PC-3 (cell line): ENCODE data around the gene KRT80. TPM values are rescaled to one million over a fixed set of nuclear protein-coding genes. Genes with fewer than 3 reads are reported as not detected.

Source experiments
- ATAC-seq: fragments of 200-7000 bp; cut with Tn5 transposase; 2 replicates; pipeline ENCODE4 v1.9.1; 2020; ENCODE audit warnings: mild to moderate bottlenecking, moderate library complexity
- BruUV-seq: library from RNA; stranded (reverse); fragments of 400-500 nt; replicated peaks from 2 replicates; lab custom pipeline; 2021; lab: Mats Ljungman, UMichigan
- CTCF ChIA-PET: fragments of 300-600 bp; sonication (Branson Sonifier 250); formaldehyde crosslinking; loops from one replicate; lab custom pipeline; 2022; ENCODE audit warnings: antibody characterized with exemption; lab: Charles Lee
- POLR2A ChIA-PET: fragments of 300-600 bp; sonication (Branson Sonifier 250); formaldehyde crosslinking; loops from one replicate; lab custom pipeline; 2022; ENCODE audit warnings: antibody characterized with exemption; ENCODE audit not compliant: unreplicated experiment; lab: Charles Lee
- DNase-seq: peaks from one replicate; pipeline ENCODE4 v3.0.0-alpha.2; 2015
- H2AFZ ChIP-seq: fragments of 300-600 bp; sonication (generic); 2 replicates; pipeline ENCODE4 v1.6.0; 2016; ENCODE audit warnings: antibody characterized with exemption, low read length
- H3F3A ChIP-seq: fragments of 300-600 bp; sonication (generic); one replicate; pipeline ENCODE4 v1.6.0; 2017; ENCODE audit warnings: antibody characterized with exemption, low read length, control low read depth, mild to moderate bottlenecking; ENCODE audit not compliant: unreplicated experiment
- H3K27ac ChIP-seq: fragments of 300-600 bp; sonication (generic); 2 replicates; pipeline ENCODE4 v1.5.1; 2016; ENCODE audit warnings: mild to moderate bottlenecking, low read length
- H3K27me3 ChIP-seq: fragments of 300-600 bp; sonication (generic); 2 replicates; pipeline ENCODE4 v1.6.1; 2016; ENCODE audit warnings: low read length, mixed read lengths
- H3K36me3 ChIP-seq: fragments of 300-600 bp; sonication (generic); 2 replicates; pipeline ENCODE4 v1.6.1; 2016; ENCODE audit warnings: low read depth, mixed run types, low read length, mixed read lengths
- H3K4me1 ChIP-seq: fragments of 300-600 bp; sonication (generic); 2 replicates; pipeline ENCODE4 v1.5.1; 2016; ENCODE audit warnings: low read length; ENCODE audit not compliant: insufficient read depth
- H3K4me2 ChIP-seq: fragments of 300-600 bp; sonication (generic); 2 replicates; pipeline ENCODE4 v1.6.0; 2016; ENCODE audit warnings: low read length
- H3K4me3 ChIP-seq: fragments of 300-600 bp; sonication (generic); 2 replicates; pipeline ENCODE4 v1.5.1; 2016; ENCODE audit warnings: mild to moderate bottlenecking, low read length, mixed read lengths
- H3K79me2 ChIP-seq: fragments of 300-600 bp; sonication (generic); 2 replicates; pipeline ENCODE4 v1.6.1; 2017; ENCODE audit warnings: low read length, mixed read lengths
- H3K9ac ChIP-seq: fragments of 300-600 bp; sonication (generic); 2 replicates; pipeline ENCODE4 v1.6.0; 2016; ENCODE audit warnings: mild to moderate bottlenecking, low read length
- H3K9me2 ChIP-seq: fragments of 300-600 bp; sonication (generic); replicated peaks from 2 replicates; pipeline ENCODE4 v1.6.1; 2016; ENCODE audit warnings: mixed run types, low read length, mixed read lengths
- H3K9me3 ChIP-seq: fragments of 300-600 bp; sonication (generic); 2 replicates; pipeline ENCODE4 v1.6.1; 2016; ENCODE audit warnings: low read length, mixed read lengths
- H4K20me1 ChIP-seq: fragments of 300-600 bp; sonication (generic); 2 replicates; pipeline ENCODE4 v1.6.1; 2016; ENCODE audit warnings: low read length, mixed read lengths
- CTCF ChIP-seq: fragments of 300-600 bp; sonication (generic); conservative IDR thresholded peaks from 2 replicates; pipeline ENCODE4 v1.5.1; 2017; ENCODE audit warnings: antibody characterized with exemption, low read depth, mild to moderate bottlenecking, low read length
- EZH2 ChIP-seq: fragments of 300-600 bp; sonication (generic); IDR thresholded peaks from one replicate; pipeline ENCODE4 v1.6.1; 2017; ENCODE audit warnings: antibody characterized with exemption, mild to moderate bottlenecking, low read length; ENCODE audit not compliant: unreplicated experiment
- intact Hi-C: fragments of 100-400 bp; cut with micrococcal nuclease; formaldehyde crosslinking; loops from 2 replicates; pipeline ENCODE4 v1.9.0; 2023
- total RNA-seq: library from RNA; depleted of rRNA; stranded (reverse); fragments of >200 nt; gene quantifications from 2 replicates; pipeline ENCODE4 v1.2.3, GENCODE V29; 2014; rRNA removed

KRT80 gene
- total RNA-seq, 1 experiment from 2014 or later = 19.8 TPM

GRCh38 chr12:52119398-52120254 is 72.2 kb downstream of the KRT80 start:
- H3K4me3 ChIP-seq = no peak overlapping the region
- TF ChIP-seq EZH2 = no peak
- TF ChIP-seq CTCF = peak; percentile 72
- H2AFZ ChIP-seq = peak overlapping the region; percentile 74
- peak; percentile 67 for DNase-seq
- ChIA-PET CTCF (interaction anchor here (0.6 to 0.9 kb wide), 5 partner anchors 48 to 861 kb away, joined by 3 to 7 read pairs (median 4); no protein-coding TSS in a partner anchor), POLR2A (no interaction called here)
- no TSS peak for BruUV-seq
- H3K9me3 ChIP-seq = no peaks in the 10 kb centered on the region
- intact Hi-C loops = loop anchor here (5.0 kb wide), 1 partner anchor 37 kb away; no protein-coding TSS in a partner anchor
- H3K4me2 ChIP-seq = peak overlapping the region; percentile 30; the same call in 1 of the 2 replicates
- H3F3A ChIP-seq = no peaks in the 10 kb centered on the region
- peaks cover 27% of the 10 kb centered on the region for H3K4me1 ChIP-seq
- H3K79me2 ChIP-seq = no peaks in the 10 kb centered on the region
- H3K27ac ChIP-seq = no peak overlapping the region
- H3K27me3 ChIP-seq = no peaks in the 10 kb centered on the region
- H3K9me2 ChIP-seq = no peaks in the 10 kb centered on the region
- no peaks in the 10 kb centered on the region for H4K20me1 ChIP-seq
- no peak overlapping the region for H3K9ac ChIP-seq
- H3K36me3 ChIP-seq = no peaks in the 10 kb centered on the region
- ATAC-seq = peak; percentile 76

Other genes with a start within 250 kb of the KRT80 start
- gene ACVR1B, start 240.3 kb downstream of the KRT80 start, total RNA-seq = 9.8 and 11.5 TPM in 2 replicates
- gene TAMALIN, start 185.1 kb downstream of the KRT80 start, total RNA-seq = 0.29 and 0.58 TPM in 2 replicates
- gene NR4A1, start 140.6 kb downstream of the KRT80 start, total RNA-seq = 90.7 and 110 TPM in 2 replicates
- gene ATG101, start 122.0 kb downstream of the KRT80 start, total RNA-seq = 110 and 167 TPM in 2 replicates
- not detected in 2 replicates for gene SMIM41, start 112.3 kb downstream of the KRT80 start, total RNA-seq
- gene KRT7, start 41.2 kb upstream of the KRT80 start, total RNA-seq = 2,144 and 2,979 TPM in 2 replicates
- gene KRT86, start 82.6 kb upstream of the KRT80 start, total RNA-seq = 0.98 and 1.2 TPM in 2 replicates
- 1,688 and 2,042 TPM in 2 replicates for gene KRT81, start 99.5 kb upstream of the KRT80 start, total RNA-seq
- gene KRT83, start 129.4 kb upstream of the KRT80 start, total RNA-seq = 0.33 and 1.1 TPM in 2 replicates
- gene KRT85, start 175.5 kb upstream of the KRT80 start, total RNA-seq = not detected in 2 replicates
- 0.15 TPM in 1 of 2 replicates, not detected in the other for gene KRT84, start 193.6 kb upstream of the KRT80 start, total RNA-seq
- gene KRT82, start 214.3 kb upstream of the KRT80 start, total RNA-seq = 0.29 TPM in 1 of 2 replicates, not detected in the other
- gene KRT75, start 242.4 kb upstream of the KRT80 start, total RNA-seq = 32.8 and 38.5 TPM in 2 replicates